GM23338 (cell line): ENCODE data around the gene B4GALT2. TPM values are rescaled to one million over a fixed set of nuclear protein-coding genes. Genes with fewer than 3 reads are reported as not detected.
A peak's percentile ranks its signal among the peaks of the same experiment; 100 is the strongest.

Experiments used
- ATAC-seq: fragments of 200-7000 bp; cut with Tn5 transposase; 3 replicates; pipeline ENCODE4 v1.9.1; 2020
- DNase-seq: peaks from one replicate; pipeline ENCODE4 v3.0.0-alpha.2; 2015; ENCODE audit warnings: low spot score
- H2AFZ ChIP-seq: fragments of 200-600 bp; sonication (generic); 2 replicates; pipeline ENCODE4 v1.8.0; 2016; ENCODE audit warnings: antibody characterized with exemption, mild to moderate bottlenecking, moderate library complexity
- H3F3A ChIP-seq: fragments of 200-600 bp; sonication (generic); replicated peaks from 2 replicates; pipeline ENCODE4 v1.8.0; 2017; ENCODE audit warnings: antibody characterized with exemption, mixed run types, low read depth
- H3K27ac ChIP-seq: fragments of 200-600 bp; sonication (generic); 2 replicates; pipeline ENCODE4 v1.6.1; 2016; ENCODE audit warnings: low read depth
- H3K27me3 ChIP-seq: fragments of 200-600 bp; sonication (generic); 2 replicates; pipeline ENCODE4 v1.8.0; 2016; ENCODE audit warnings: mild to moderate bottlenecking, mixed run types, moderate library complexity; ENCODE audit not compliant: insufficient read depth
- H3K36me3 ChIP-seq: fragments of 200-600 bp; sonication (generic); 2 replicates; pipeline ENCODE4 v1.8.0; 2016; ENCODE audit warnings: mild to moderate bottlenecking; ENCODE audit not compliant: insufficient read depth
- H3K4me1 ChIP-seq: fragments of 200-600 bp; sonication (generic); 2 replicates; pipeline ENCODE4 v1.8.0; 2016; ENCODE audit warnings: mild to moderate bottlenecking, moderate library complexity; ENCODE audit not compliant: insufficient read depth
- H3K4me2 ChIP-seq: fragments of 200-600 bp; sonication (generic); 2 replicates; pipeline ENCODE4 v1.7.1; 2017; ENCODE audit warnings: mixed run types
- H3K4me3 ChIP-seq: fragments of 200-600 bp; sonication (generic); 2 replicates; pipeline ENCODE4 v1.6.1; 2016; ENCODE audit warnings: mixed run types
- H3K79me2 ChIP-seq: fragments of 200-600 bp; sonication (generic); replicated peaks from 2 replicates; pipeline ENCODE4 v1.8.0; 2017; ENCODE audit warnings: mild to moderate bottlenecking; ENCODE audit not compliant: insufficient read depth
- H3K9me2 ChIP-seq: fragments of 200-600 bp; sonication (generic); 2 replicates; pipeline ENCODE4 v1.8.0; 2017; ENCODE audit not compliant: insufficient read depth
- H4K20me1 ChIP-seq: fragments of 200-600 bp; sonication (generic); replicated peaks from 2 replicates; pipeline ENCODE4 v1.8.0; 2017; ENCODE audit warnings: mild to moderate bottlenecking; ENCODE audit not compliant: insufficient read depth
- H3K27ac Mint-ChIP-seq: 2 replicates; pipeline ENCODE4 v1.8.0; 2020; ENCODE audit warnings: inconsistent platforms, mild to moderate bottlenecking, moderate library complexity, mixed read lengths
- H3K27me3 Mint-ChIP-seq: 3 replicates; pipeline ENCODE4 v1.8.0; 2022; ENCODE audit warnings: low read depth, mild to moderate bottlenecking, moderate library complexity, mixed read lengths, inconsistent platforms; ENCODE audit not compliant: insufficient read depth, poor library complexity
- H3K36me3 Mint-ChIP-seq: 3 replicates; pipeline ENCODE4 v1.8.0; 2021; ENCODE audit warnings: low read depth, mild to moderate bottlenecking, inconsistent platforms, moderate library complexity, mixed read lengths
- H3K4me1 Mint-ChIP-seq: 3 replicates; pipeline ENCODE4 v1.8.0; 2020; ENCODE audit warnings: mild to moderate bottlenecking, inconsistent platforms, mixed read lengths
- H3K4me3 Mint-ChIP-seq: 3 replicates; pipeline ENCODE4 v1.8.0; 2021; ENCODE audit warnings: moderate library complexity, mild to moderate bottlenecking, inconsistent platforms, mixed read lengths
- H3K9me3 Mint-ChIP-seq: 3 replicates; pipeline ENCODE4 v1.8.0; 2020; ENCODE audit warnings: moderate library complexity, mild to moderate bottlenecking, inconsistent platforms, mixed read lengths
- CREB1 ChIP-seq: fragments of 250-450 bp; sonication (Bioruptor Pico); IDR thresholded peaks from 2 replicates; pipeline ENCODE4 v1.5.0; 2020; ENCODE audit warnings: low read depth, mild to moderate bottlenecking, moderate library complexity
- EZH2 ChIP-seq: fragments of 200-600 bp; sonication (generic); IDR thresholded peaks from one replicate; pipeline ENCODE4 v1.8.0; 2017; ENCODE audit warnings: antibody characterized with exemption, mild to moderate bottlenecking, low read depth; ENCODE audit not compliant: unreplicated experiment
- EZH2phosphoT487 ChIP-seq: fragments of 200-600 bp; sonication (generic); IDR thresholded peaks from one replicate; pipeline ENCODE4 v1.8.1; 2018; ENCODE audit warnings: antibody characterized with exemption; ENCODE audit not compliant: unreplicated experiment
- JUNB ChIP-seq: IDR thresholded peaks from one replicate; pipeline ENCODE4 v1.6.1; 2016; ENCODE audit warnings: antibody characterized with exemption; ENCODE audit not compliant: unreplicated experiment
- NANOG ChIP-seq: IDR thresholded peaks from 2 replicates; pipeline ENCODE4 v1.6.1; 2016; ENCODE audit warnings: antibody characterized with exemption, borderline replicate concordance
- POLR2AphosphoS5 ChIP-seq: IDR thresholded peaks from 2 replicates; pipeline ENCODE4 v1.6.1; 2016; ENCODE audit warnings: antibody characterized with exemption, low read depth
- STAT1 ChIP-seq: IDR thresholded peaks from one replicate; pipeline ENCODE4 v1.6.1; 2016; ENCODE audit warnings: antibody characterized with exemption; ENCODE audit not compliant: unreplicated experiment
- ZNF114 ChIP-seq: fragments of 250-450 bp; sonication (Bioruptor Pico); IDR thresholded peaks from 2 replicates; pipeline ENCODE4 v1.5.0; 2020; ENCODE audit warnings: mild to moderate bottlenecking, moderate library complexity
- ZNF331 ChIP-seq: fragments of 250-450 bp; sonication (Bioruptor Pico); IDR thresholded peaks from 2 replicates; pipeline ENCODE4 v1.5.0; 2020; ENCODE audit warnings: low read depth, mild to moderate bottlenecking, moderate library complexity
- polyA plus RNA-seq: library from polyadenylated mRNA; unstranded; fragments of >200 nt; fragmentation: Nextera tagmentation; extraction: Ambion mirVana; gene quantifications from 2 replicates; pipeline ENCODE4 v1.2.1, GENCODE V29; 2016
- total RNA-seq: library from RNA; depleted of rRNA; stranded (reverse); fragments of >200 nt; shearing (Covaris generic); gene quantifications from 2 replicates; pipeline ENCODE4 v1.2.3, GENCODE V29; 2014
- TF ChIP-seq, protein P1 (sequence below): fragments of 250-450 bp; sonication (Bioruptor Pico); IDR thresholded peaks from 2 replicates; pipeline ENCODE4 v1.5.0; 2020; ENCODE audit warnings: mild to moderate bottlenecking, moderate library complexity
- TF ChIP-seq, protein P2 (sequence below): IDR thresholded peaks from 2 replicates; pipeline ENCODE4 v1.6.1; 2016; ENCODE audit warnings: antibody characterized with exemption
- TF ChIP-seq, protein P3 (sequence below): IDR thresholded peaks from one replicate; pipeline ENCODE4 v1.6.1; 2018; ENCODE audit warnings: antibody characterized with exemption; ENCODE audit not compliant: unreplicated experiment
- TF ChIP-seq, protein P4 (sequence below), 2 experiments: fragments of 200-600 bp in 1 of 2; sonication (generic) in 1 of 2; conservative IDR thresholded peaks; 2 replicates each; pipeline versions ENCODE4 v1.5.1 to v1.6.1; 2016 to 2017; ENCODE audit warnings: antibody characterized with exemption in 2 of 2, low read depth in 2 of 2, mild to moderate bottlenecking in 2 of 2, moderate library complexity in 1 of 2

The B4GALT2 gene
- total and polyA plus RNA-seq, 2 experiments from 2014 or later: 22.4 to 63.1 TPM

DNA sequence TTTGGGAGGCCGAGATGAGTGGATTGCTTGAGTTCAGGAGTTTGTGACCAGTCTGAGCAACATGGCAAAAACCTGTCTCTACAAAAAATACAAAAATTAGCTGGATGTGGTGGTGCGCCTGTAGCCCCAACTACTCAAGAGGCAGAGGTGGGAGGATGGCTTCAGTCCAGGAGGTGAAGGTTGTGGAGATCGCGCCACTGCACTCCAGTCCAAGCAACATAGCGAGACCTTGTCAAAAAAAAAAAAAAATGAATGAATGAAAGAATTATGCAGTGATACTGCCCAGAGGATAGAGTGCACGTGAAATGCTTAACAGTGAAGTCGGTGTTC lies 9.6 kb upstream of the B4GALT2 start:
- Histone ChIP-seq H3K27me3 (no peaks in the 10 kb centered on the region), H3K9me2 (no peaks in the 10 kb centered on the region), H3K27ac (no peak overlapping the region), H3K4me2 (peak overlapping the region; percentile 82), H3K4me3 (peak overlapping the region; percentile 60), H4K20me1 (peaks cover 3% of the 10 kb centered on the region; the same call in 1 of the 2 replicates), H3K79me2 (peaks cover 9% of the 10 kb centered on the region), H3K4me1 (peaks cover 18% of the 10 kb centered on the region), H2AFZ (peak overlapping the region; percentile 75; the same call in 1 of the 2 replicates), H3F3A (no peaks in the 10 kb centered on the region; the same call in 1 of the 2 replicates), H3K36me3 (no peaks in the 10 kb centered on the region)
- ATAC-seq (peak; percentile 2), DNase-seq (no peak)
- Mint-ChIP-seq H3K27ac (no peak overlapping the region), H3K9me3 (no peaks in the 10 kb centered on the region), H3K27me3 (peaks cover 7% of the 10 kb centered on the region), H3K4me3 (peak overlapping the region; percentile 99), H3K36me3 (peaks cover 39% of the 10 kb centered on the region), H3K4me1 (peaks cover 18% of the 10 kb centered on the region)
- TF ChIP-seq ZNF331 (CRISPR knock-in tag) (no peak), ZNF114 (no peak), EZH2phosphoT487 (no peak), CREB1 (CRISPR knock-in tag) (no peak), JUNB (no peak), POLR2AphosphoS5 (no peak), NANOG (no peak), EZH2 (no peak), STAT1 (no peak)
- TF ChIP-seq, protein P1, sequence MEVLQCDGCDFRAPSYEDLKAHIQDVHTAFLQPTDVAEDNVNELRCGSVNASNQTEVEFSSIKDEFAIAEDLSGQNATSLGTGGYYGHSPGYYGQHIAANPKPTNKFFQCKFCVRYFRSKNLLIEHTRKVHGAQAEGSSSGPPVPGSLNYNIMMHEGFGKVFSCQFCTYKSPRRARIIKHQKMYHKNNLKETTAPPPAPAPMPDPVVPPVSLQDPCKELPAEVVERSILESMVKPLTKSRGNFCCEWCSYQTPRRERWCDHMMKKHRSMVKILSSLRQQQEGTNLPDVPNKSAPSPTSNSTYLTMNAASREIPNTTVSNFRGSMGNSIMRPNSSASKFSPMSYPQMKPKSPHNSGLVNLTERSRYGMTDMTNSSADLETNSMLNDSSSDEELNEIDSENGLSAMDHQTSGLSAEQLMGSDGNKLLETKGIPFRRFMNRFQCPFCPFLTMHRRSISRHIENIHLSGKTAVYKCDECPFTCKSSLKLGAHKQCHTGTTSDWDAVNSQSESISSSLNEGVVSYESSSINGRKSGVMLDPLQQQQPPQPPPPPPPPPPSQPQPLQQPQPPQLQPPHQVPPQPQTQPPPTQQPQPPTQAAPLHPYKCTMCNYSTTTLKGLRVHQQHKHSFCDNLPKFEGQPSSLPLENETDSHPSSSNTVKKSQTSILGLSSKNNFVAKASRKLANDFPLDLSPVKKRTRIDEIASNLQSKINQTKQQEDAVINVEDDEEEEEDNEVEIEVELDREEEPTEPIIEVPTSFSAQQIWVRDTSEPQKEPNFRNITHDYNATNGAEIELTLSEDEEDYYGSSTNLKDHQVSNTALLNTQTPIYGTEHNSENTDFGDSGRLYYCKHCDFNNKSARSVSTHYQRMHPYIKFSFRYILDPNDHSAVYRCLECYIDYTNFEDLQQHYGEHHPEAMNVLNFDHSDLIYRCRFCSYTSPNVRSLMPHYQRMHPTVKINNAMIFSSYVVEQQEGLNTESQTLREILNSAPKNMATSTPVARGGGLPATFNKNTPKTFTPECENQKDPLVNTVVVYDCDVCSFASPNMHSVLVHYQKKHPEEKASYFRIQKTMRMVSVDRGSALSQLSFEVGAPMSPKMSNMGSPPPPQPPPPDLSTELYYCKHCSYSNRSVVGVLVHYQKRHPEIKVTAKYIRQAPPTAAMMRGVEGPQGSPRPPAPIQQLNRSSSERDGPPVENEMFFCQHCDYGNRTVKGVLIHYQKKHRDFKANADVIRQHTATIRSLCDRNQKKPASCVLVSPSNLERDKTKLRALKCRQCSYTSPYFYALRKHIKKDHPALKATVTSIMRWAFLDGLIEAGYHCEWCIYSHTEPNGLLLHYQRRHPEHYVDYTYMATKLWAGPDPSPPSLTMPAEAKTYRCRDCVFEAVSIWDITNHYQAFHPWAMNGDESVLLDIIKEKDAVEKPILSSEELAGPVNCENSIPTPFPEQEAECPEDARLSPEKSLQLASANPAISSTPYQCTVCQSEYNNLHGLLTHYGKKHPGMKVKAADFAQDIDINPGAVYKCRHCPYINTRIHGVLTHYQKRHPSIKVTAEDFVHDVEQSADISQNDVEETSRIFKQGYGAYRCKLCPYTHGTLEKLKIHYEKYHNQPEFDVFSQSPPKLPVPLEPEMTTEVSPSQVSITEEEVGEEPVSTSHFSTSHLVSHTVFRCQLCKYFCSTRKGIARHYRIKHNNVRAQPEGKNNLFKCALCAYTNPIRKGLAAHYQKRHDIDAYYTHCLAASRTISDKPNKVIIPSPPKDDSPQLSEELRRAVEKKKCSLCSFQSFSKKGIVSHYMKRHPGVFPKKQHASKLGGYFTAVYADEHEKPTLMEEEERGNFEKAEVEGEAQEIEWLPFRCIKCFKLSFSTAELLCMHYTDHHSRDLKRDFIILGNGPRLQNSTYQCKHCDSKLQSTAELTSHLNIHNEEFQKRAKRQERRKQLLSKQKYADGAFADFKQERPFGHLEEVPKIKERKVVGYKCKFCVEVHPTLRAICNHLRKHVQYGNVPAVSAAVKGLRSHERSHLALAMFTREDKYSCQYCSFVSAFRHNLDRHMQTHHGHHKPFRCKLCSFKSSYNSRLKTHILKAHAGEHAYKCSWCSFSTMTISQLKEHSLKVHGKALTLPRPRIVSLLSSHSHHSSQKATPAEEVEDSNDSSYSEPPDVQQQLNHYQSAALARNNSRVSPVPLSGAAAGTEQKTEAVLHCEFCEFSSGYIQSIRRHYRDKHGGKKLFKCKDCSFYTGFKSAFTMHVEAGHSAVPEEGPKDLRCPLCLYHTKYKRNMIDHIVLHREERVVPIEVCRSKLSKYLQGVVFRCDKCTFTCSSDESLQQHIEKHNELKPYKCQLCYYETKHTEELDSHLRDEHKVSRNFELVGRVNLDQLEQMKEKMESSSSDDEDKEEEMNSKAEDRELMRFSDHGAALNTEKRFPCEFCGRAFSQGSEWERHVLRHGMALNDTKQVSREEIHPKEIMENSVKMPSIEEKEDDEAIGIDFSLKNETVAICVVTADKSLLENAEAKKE: no peak
- TF ChIP-seq, protein P2, sequence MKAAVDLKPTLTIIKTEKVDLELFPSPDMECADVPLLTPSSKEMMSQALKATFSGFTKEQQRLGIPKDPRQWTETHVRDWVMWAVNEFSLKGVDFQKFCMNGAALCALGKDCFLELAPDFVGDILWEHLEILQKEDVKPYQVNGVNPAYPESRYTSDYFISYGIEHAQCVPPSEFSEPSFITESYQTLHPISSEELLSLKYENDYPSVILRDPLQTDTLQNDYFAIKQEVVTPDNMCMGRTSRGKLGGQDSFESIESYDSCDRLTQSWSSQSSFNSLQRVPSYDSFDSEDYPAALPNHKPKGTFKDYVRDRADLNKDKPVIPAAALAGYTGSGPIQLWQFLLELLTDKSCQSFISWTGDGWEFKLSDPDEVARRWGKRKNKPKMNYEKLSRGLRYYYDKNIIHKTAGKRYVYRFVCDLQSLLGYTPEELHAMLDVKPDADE: no peak
- TF ChIP-seq, protein P3, sequence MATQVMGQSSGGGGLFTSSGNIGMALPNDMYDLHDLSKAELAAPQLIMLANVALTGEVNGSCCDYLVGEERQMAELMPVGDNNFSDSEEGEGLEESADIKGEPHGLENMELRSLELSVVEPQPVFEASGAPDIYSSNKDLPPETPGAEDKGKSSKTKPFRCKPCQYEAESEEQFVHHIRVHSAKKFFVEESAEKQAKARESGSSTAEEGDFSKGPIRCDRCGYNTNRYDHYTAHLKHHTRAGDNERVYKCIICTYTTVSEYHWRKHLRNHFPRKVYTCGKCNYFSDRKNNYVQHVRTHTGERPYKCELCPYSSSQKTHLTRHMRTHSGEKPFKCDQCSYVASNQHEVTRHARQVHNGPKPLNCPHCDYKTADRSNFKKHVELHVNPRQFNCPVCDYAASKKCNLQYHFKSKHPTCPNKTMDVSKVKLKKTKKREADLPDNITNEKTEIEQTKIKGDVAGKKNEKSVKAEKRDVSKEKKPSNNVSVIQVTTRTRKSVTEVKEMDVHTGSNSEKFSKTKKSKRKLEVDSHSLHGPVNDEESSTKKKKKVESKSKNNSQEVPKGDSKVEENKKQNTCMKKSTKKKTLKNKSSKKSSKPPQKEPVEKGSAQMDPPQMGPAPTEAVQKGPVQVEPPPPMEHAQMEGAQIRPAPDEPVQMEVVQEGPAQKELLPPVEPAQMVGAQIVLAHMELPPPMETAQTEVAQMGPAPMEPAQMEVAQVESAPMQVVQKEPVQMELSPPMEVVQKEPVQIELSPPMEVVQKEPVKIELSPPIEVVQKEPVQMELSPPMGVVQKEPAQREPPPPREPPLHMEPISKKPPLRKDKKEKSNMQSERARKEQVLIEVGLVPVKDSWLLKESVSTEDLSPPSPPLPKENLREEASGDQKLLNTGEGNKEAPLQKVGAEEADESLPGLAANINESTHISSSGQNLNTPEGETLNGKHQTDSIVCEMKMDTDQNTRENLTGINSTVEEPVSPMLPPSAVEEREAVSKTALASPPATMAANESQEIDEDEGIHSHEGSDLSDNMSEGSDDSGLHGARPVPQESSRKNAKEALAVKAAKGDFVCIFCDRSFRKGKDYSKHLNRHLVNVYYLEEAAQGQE: no peak
- TF ChIP-seq, protein P4, sequence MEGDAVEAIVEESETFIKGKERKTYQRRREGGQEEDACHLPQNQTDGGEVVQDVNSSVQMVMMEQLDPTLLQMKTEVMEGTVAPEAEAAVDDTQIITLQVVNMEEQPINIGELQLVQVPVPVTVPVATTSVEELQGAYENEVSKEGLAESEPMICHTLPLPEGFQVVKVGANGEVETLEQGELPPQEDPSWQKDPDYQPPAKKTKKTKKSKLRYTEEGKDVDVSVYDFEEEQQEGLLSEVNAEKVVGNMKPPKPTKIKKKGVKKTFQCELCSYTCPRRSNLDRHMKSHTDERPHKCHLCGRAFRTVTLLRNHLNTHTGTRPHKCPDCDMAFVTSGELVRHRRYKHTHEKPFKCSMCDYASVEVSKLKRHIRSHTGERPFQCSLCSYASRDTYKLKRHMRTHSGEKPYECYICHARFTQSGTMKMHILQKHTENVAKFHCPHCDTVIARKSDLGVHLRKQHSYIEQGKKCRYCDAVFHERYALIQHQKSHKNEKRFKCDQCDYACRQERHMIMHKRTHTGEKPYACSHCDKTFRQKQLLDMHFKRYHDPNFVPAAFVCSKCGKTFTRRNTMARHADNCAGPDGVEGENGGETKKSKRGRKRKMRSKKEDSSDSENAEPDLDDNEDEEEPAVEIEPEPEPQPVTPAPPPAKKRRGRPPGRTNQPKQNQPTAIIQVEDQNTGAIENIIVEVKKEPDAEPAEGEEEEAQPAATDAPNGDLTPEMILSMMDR (conservative IDR thresholded peaks at IDR 0.05; ENCODE audit: low read depth in 2 of 2): no peak
